Osteocyte (in vitro differentiated cells): Measurements from ENCODE around the gene ST8SIA3. TPM values are rescaled to one million over a fixed set of nuclear protein-coding genes. Genes with fewer than 3 reads are reported as not detected.

Source experiments
- DNase-seq: peaks from one replicate; pipeline ENCODE4 v3.0.0; 2021; ENCODE audit warnings: mixed read lengths; ENCODE audit not compliant: unreplicated experiment; ENCODE audit errors: extremely low spot score
- H3K27ac Mint-ChIP-seq: one replicate; pipeline ENCODE4 v1.8.0; 2021; ENCODE audit warnings: mild to moderate bottlenecking, mixed read lengths; ENCODE audit not compliant: unreplicated experiment
- H3K27me3 Mint-ChIP-seq: one replicate; pipeline ENCODE4 v1.8.0; 2021; ENCODE audit warnings: mixed read lengths; ENCODE audit not compliant: unreplicated experiment
- H3K36me3 Mint-ChIP-seq: one replicate; pipeline ENCODE4 v1.8.0; 2021; ENCODE audit warnings: mixed read lengths; ENCODE audit not compliant: unreplicated experiment
- H3K4me1 Mint-ChIP-seq: one replicate; pipeline ENCODE4 v1.8.0; 2021; ENCODE audit warnings: mixed read lengths; ENCODE audit not compliant: unreplicated experiment
- H3K4me3 Mint-ChIP-seq: one replicate; pipeline ENCODE4 v1.8.0; 2021; ENCODE audit warnings: mild to moderate bottlenecking, moderate library complexity, mixed read lengths; ENCODE audit not compliant: unreplicated experiment
- H3K9me3 Mint-ChIP-seq: one replicate; pipeline ENCODE4 v1.8.0; 2021; ENCODE audit warnings: mixed read lengths; ENCODE audit not compliant: unreplicated experiment
- CTCF ChIP-seq: fragments of 200-600 bp; sonication (generic); IDR thresholded peaks from 2 replicates; pipeline ENCODE4 v1.5.0; 2021; ENCODE audit warnings: antibody characterized with exemption, mild to moderate bottlenecking, moderate library complexity
- total RNA-seq: library from RNA; stranded (reverse); gene quantifications from 2 replicates; pipeline ENCODE4 v1.2.1, GENCODE V29; 2021

The ST8SIA3 gene
- total RNA-seq, 1 donor from 2014 or later = not detected

GRCh38 chr18:57331718-57332117, 20.6 kb upstream of the ST8SIA3 start:
- H3K27ac Mint-ChIP-seq = no peak overlapping the region
- no peaks in the 10 kb centered on the region for H3K36me3 Mint-ChIP-seq
- TF ChIP-seq CTCF = no peak
- no peak for DNase-seq
- H3K4me3 Mint-ChIP-seq = no peak overlapping the region
- no peaks in the 10 kb centered on the region for H3K4me1 Mint-ChIP-seq
- H3K9me3 Mint-ChIP-seq = no peaks in the 10 kb centered on the region
- peaks cover 2% of the 10 kb centered on the region for H3K27me3 Mint-ChIP-seq

GRCh38 chr18:57333940-57334339, 18.4 kb upstream of the ST8SIA3 start:
- TF ChIP-seq CTCF = no peak
- H3K36me3 Mint-ChIP-seq = no peaks in the 10 kb centered on the region
- no peaks in the 10 kb centered on the region for H3K4me1 Mint-ChIP-seq
- DNase-seq = no peak
- no peaks in the 10 kb centered on the region for H3K9me3 Mint-ChIP-seq
- H3K4me3 Mint-ChIP-seq = no peak overlapping the region
- peaks cover 3% of the 10 kb centered on the region for H3K27me3 Mint-ChIP-seq
- H3K27ac Mint-ChIP-seq = no peak overlapping the region

- Mint-ChIP-seq H3K36me3 (no peaks in the 10 kb centered on the region), H3K27me3 (peaks cover 3% of the 10 kb centered on the region), H3K27ac (no peak overlapping the region), H3K4me3 (no peak overlapping the region), H3K4me1 (no peaks in the 10 kb centered on the region), H3K9me3 (no peaks in the 10 kb centered on the region)
- no peak for TF ChIP-seq CTCF
- DNase-seq = no peak
Measured at GRCh38 chr18:57334383-57334782, 18.0 kb upstream of the ST8SIA3 start.

- Mint-ChIP-seq H3K36me3 (no peaks in the 10 kb centered on the region), H3K4me1 (no peaks in the 10 kb centered on the region), H3K27me3 (peaks cover 3% of the 10 kb centered on the region), H3K4me3 (no peak overlapping the region), H3K9me3 (no peaks in the 10 kb centered on the region), H3K27ac (no peak overlapping the region)
- no peak for TF ChIP-seq CTCF
- no peak for DNase-seq
Measured at GRCh38 chr18:57336343-57336742, 16.0 kb upstream of the ST8SIA3 start.

- no peak overlapping the region for H3K27ac Mint-ChIP-seq
- no peaks in the 10 kb centered on the region for H3K9me3 Mint-ChIP-seq
- DNase-seq = no peak
- no peaks in the 10 kb centered on the region for H3K4me1 Mint-ChIP-seq
- peaks cover 5% of the 10 kb centered on the region for H3K27me3 Mint-ChIP-seq
- H3K36me3 Mint-ChIP-seq = no peaks in the 10 kb centered on the region
- no peak overlapping the region for H3K4me3 Mint-ChIP-seq
- TF ChIP-seq CTCF = no peak
Measured at GRCh38 chr18:57337890-57338289, 14.5 kb upstream of the ST8SIA3 start.
